Measurements from ENCODE around the gene RALGPS1. TPM values are rescaled to one million over a fixed set of nuclear protein-coding genes. Genes with fewer than 3 reads are reported as not detected.

RALGPS1 gene
- total and polyA plus RNA-seq, 2 of the 8 experiments (the other 6 are each of a cell fraction or from before 2014, with no cell fraction given) = 20.0 to 23.5 TPM

- Histone ChIP-seq H3K27ac (ENCODE audit: low read depth, low read length) (no peak overlapping the region), H4K20me1 (replicated peaks in 1 of 2; ENCODE audit: control insufficient read depth in 1 of 2, insufficient read depth in 2 of 2, low read length in 2 of 2) (peaks cover 0 to 4% of the 10 kb centered on the region in 2 experiments), H4K5ac (ENCODE audit: insufficient read length, low read depth, low read length) (no peak overlapping the region), H3K79me1 (ENCODE audit: low read depth, low read length) (no peaks in the 10 kb centered on the region), H2AK5ac (ENCODE audit: low read depth, low read length) (no peak overlapping the region), H3K4me1 (replicated peaks in 1 of 4; ENCODE audit: control insufficient read depth in 3 of 4, insufficient read depth in 4 of 4, low read length in 3 of 4) (0 out of 7 replicates have a peak, but pooled peaks cover 0 to 3% (median 0%) of the 10 kb centered on the region in 4 experiments), H3K23me2 (ENCODE audit: low read depth, low read length) (no peaks in the 10 kb centered on the region), H3K56ac (replicated peaks; ENCODE audit: insufficient read length, low read depth, low read length) (no peak overlapping the region), H3K4me3 (ENCODE audit: extremely low read depth in 1 of 4, insufficient read depth in 2 of 4, low read depth in 3 of 4, low read length in 4 of 4) (no peak overlapping the region), H4K91ac (replicated peaks; ENCODE audit: insufficient read length, low read length) (no peak overlapping the region), H2BK15ac (ENCODE audit: low read length) (no peak overlapping the region), H2BK120ac (replicated peaks; ENCODE audit: low read depth, low read length) (no peak overlapping the region), H3K4me2 (ENCODE audit: insufficient read depth in 1 of 2, low read depth in 2 of 2, low read length in 2 of 2) (no peak overlapping the region), H3K9me3 (ENCODE audit: insufficient read depth in 2 of 2, low read depth in 1 of 2, low read length in 1 of 2) (no peaks in the 10 kb centered on the region), H3K14ac (ENCODE audit: insufficient read length) (no peak overlapping the region), H3K27me3 (replicated peaks in 1 of 4; ENCODE audit: control insufficient read depth in 3 of 4, extremely low read depth in 1 of 4, insufficient read depth in 3 of 4, low read length in 3 of 4) (no peaks in the 10 kb centered on the region), H2BK5ac (ENCODE audit: low read depth, low read length) (no peak overlapping the region), H3K4ac (replicated peaks; ENCODE audit: insufficient read length, low read depth, low read length) (no peak overlapping the region), H2BK20ac (ENCODE audit: low read length) (no peak overlapping the region), H2BK12ac (ENCODE audit: low read depth, low read length) (no peak overlapping the region), H3K18ac (ENCODE audit: extremely low read depth, low read length) (no peak overlapping the region), H3K79me2 (ENCODE audit: control insufficient read depth in 1 of 2, insufficient read depth in 2 of 2, low read length in 2 of 2) (no peaks in the 10 kb centered on the region), H3K36me3 (ENCODE audit: control insufficient read depth in 2 of 4, insufficient read depth in 4 of 4, low read length in 3 of 4) (no peaks in the 10 kb centered on the region), H2AFZ (ENCODE audit: low read length) (no peak overlapping the region), H3K9ac (replicated peaks in 1 of 4; ENCODE audit: extremely low read depth in 1 of 4, low read depth in 3 of 4, low read length in 3 of 4) (no peak overlapping the region), H4K8ac (ENCODE audit: extremely low read depth, insufficient read depth, low read length) (no peak overlapping the region), H3K23ac (ENCODE audit: insufficient read length) (no peak overlapping the region)
- DNase-seq (ENCODE audit: low read depth in 1 of 2, low spot score in 2 of 2) (no peak), FAIRE-seq (no peak)
- 93% methylated on average over 4 of the region's 4 CpGs; no CpG with 5 or more reads in 1 of the 2 experiments for WGBS, 2 experiments (ENCODE audit: extremely low coverage in 1 of 2, insufficient coverage in 1 of 2, insufficient read length in 1 of 2, insufficient replicate concordance in 2 of 2, low coverage in 1 of 2, low lambda C conversion rate in 2 of 2, missing lambda C conversion rate in 1 of 2)
- ChIA-PET CTCF (ENCODE audit: partially characterized antibody) (interaction anchor here (0.7 kb wide), 1 partner anchor 140 kb away, joined by 4 read pairs; no protein-coding TSS in a partner anchor), POLR2A (ENCODE audit: partially characterized antibody) (no interaction called here)
- TF ChIP-seq CBX8 (IDR thresholded peaks at IDR 0.05; ENCODE audit: borderline replicate concordance, low read depth, low read length) (no peak), KDM4A (IDR thresholded peaks at IDR 0.05; ENCODE audit: low read depth, low read length, severe bottlenecking) (no peak), USF2 (IDR thresholded peaks at IDR 0.05; ENCODE audit: low read length) (no peak), CTCF (IDR thresholded peaks at IDR 0.05; ENCODE audit: control extremely low read depth in 1 of 3, insufficient read depth in 1 of 3, low read depth in 1 of 3, low read length in 3 of 3) (no peak), YY1 (IDR thresholded peaks at IDR 0.05; ENCODE audit: low read depth, low read length) (no peak), SP4 (IDR thresholded peaks at IDR 0.05; ENCODE audit: low read length) (no peak), RFX5 (IDR thresholded peaks at IDR 0.05; ENCODE audit: borderline replicate concordance, low read depth, low read length) (no peak), BRCA1 (IDR thresholded peaks at IDR 0.05; ENCODE audit: low read depth, low read length) (no peak), SUZ12 (IDR thresholded peaks at IDR 0.05; ENCODE audit: low read length) (no peak)
Observed at GRCh38 chr9:127020036-127020801, 105.6 kb downstream of the RALGPS1 start.

Measured in H1 (cell line).